ENCODE results near the gene ARHGAP15.

Gene ARHGAP15

GRCh38 chr2:143758629-143759330 is 629.6 kb downstream of the ARHGAP15 start:
- Histone ChIP-seq H4K20me1 (ENCODE audit: insufficient read depth, low read length) (no peaks in the 10 kb centered on the region), H2AFZ (ENCODE audit: low read length) (no peak overlapping the region), H3K36me3 (replicated peaks; ENCODE audit: insufficient read depth, low read length) (no peaks in the 10 kb centered on the region), H3K9me3 (replicated peaks; ENCODE audit: insufficient read depth, low read length) (no peaks in the 10 kb centered on the region), H3K9ac (ENCODE audit: low read length) (no peak overlapping the region), H3K4me2 (ENCODE audit: low read depth, low read length) (no peak overlapping the region), H3K79me2 (ENCODE audit: low read length) (no peaks in the 10 kb centered on the region), H3K4me3 (ENCODE audit: low read length) (no peak overlapping the region), H3K27ac (ENCODE audit: low read length) (no peak overlapping the region), H3K4me1 (ENCODE audit: low read length) (no peaks in the 10 kb centered on the region), H3F3A (ENCODE audit: insufficient read depth, low read length) (no peaks in the 10 kb centered on the region), H3K27me3 (replicated peaks; ENCODE audit: insufficient read depth, low read length) (no peaks in the 10 kb centered on the region), H3K9me2 (replicated peaks; ENCODE audit: insufficient read depth, low read length) (no peaks in the 10 kb centered on the region)
- no peak for DNase-seq
- TF ChIP-seq CTCF (IDR thresholded peaks at IDR 0.05; ENCODE audit: low read length) (no peak), EZH2phosphoT487 (IDR thresholded peaks at IDR 0.05; ENCODE audit: low read length) (no peak), EZH2 (optimal IDR thresholded peaks at IDR 0.05; ENCODE audit: low read depth, low read length) (no peak)

GRCh38 chr2:143759455-143759854 is 630.2 kb downstream of the ARHGAP15 start:
- no peaks in the 10 kb centered on the region for H3K36me3 ChIP-seq (replicated peaks; ENCODE audit: insufficient read depth, low read length)
- no peak overlapping the region for H3K9ac ChIP-seq (ENCODE audit: low read length)
- no peaks in the 10 kb centered on the region for H3K9me3 ChIP-seq (replicated peaks; ENCODE audit: insufficient read depth, low read length)
- H3K27me3 ChIP-seq (replicated peaks; ENCODE audit: insufficient read depth, low read length) = no peaks in the 10 kb centered on the region
- no peaks in the 10 kb centered on the region for H3K79me2 ChIP-seq (ENCODE audit: low read length)
- no peak overlapping the region for H2AFZ ChIP-seq (ENCODE audit: low read length)
- H3K4me1 ChIP-seq (ENCODE audit: low read length) = no peaks in the 10 kb centered on the region
- no peaks in the 10 kb centered on the region for H3K9me2 ChIP-seq (replicated peaks; ENCODE audit: insufficient read depth, low read length)
- no peak for DNase-seq
- TF ChIP-seq EZH2phosphoT487 (IDR thresholded peaks at IDR 0.05; ENCODE audit: low read length) = no peak
- TF ChIP-seq EZH2 (optimal IDR thresholded peaks at IDR 0.05; ENCODE audit: low read depth, low read length) = no peak
- no peak for TF ChIP-seq CTCF (IDR thresholded peaks at IDR 0.05; ENCODE audit: low read length)
- H3K4me3 ChIP-seq (ENCODE audit: low read length) = no peak overlapping the region
- no peak overlapping the region for H3K27ac ChIP-seq (ENCODE audit: low read length)
- no peak overlapping the region for H3K4me2 ChIP-seq (ENCODE audit: low read depth, low read length)
- H3F3A ChIP-seq (ENCODE audit: insufficient read depth, low read length) = no peaks in the 10 kb centered on the region
- no peaks in the 10 kb centered on the region for H4K20me1 ChIP-seq (ENCODE audit: insufficient read depth, low read length)

GRCh38 chr2:143762176-143762928 is 633.1 kb downstream of the ARHGAP15 start:
- H3K9me3 ChIP-seq (replicated peaks; ENCODE audit: insufficient read depth, low read length) = no peaks in the 10 kb centered on the region
- H4K20me1 ChIP-seq (ENCODE audit: insufficient read depth, low read length) = no peaks in the 10 kb centered on the region
- no peak overlapping the region for H3K4me3 ChIP-seq (ENCODE audit: low read length)
- H3K4me1 ChIP-seq (ENCODE audit: low read length) = no peaks in the 10 kb centered on the region
- no peak for DNase-seq
- no peak overlapping the region for H3K27ac ChIP-seq (ENCODE audit: low read length)
- no peaks in the 10 kb centered on the region for H3K27me3 ChIP-seq (replicated peaks; ENCODE audit: insufficient read depth, low read length)
- H2AFZ ChIP-seq (ENCODE audit: low read length) = no peak overlapping the region
- H3K9me2 ChIP-seq (replicated peaks; ENCODE audit: insufficient read depth, low read length) = no peaks in the 10 kb centered on the region
- H3K4me2 ChIP-seq (ENCODE audit: low read depth, low read length) = no peak overlapping the region
- no peaks in the 10 kb centered on the region for H3K79me2 ChIP-seq (ENCODE audit: low read length)
- TF ChIP-seq EZH2phosphoT487 (IDR thresholded peaks at IDR 0.05; ENCODE audit: low read length) (no peak), CTCF (IDR thresholded peaks at IDR 0.05; ENCODE audit: low read length) (no peak), EZH2 (optimal IDR thresholded peaks at IDR 0.05; ENCODE audit: low read depth, low read length) (no peak)
- no peaks in the 10 kb centered on the region for H3F3A ChIP-seq (ENCODE audit: insufficient read depth, low read length)
- H3K9ac ChIP-seq (ENCODE audit: low read length) = no peak overlapping the region
- no peaks in the 10 kb centered on the region for H3K36me3 ChIP-seq (replicated peaks; ENCODE audit: insufficient read depth, low read length)

Measured in MM.1S (cell line).